ENCODE measurements around the gene LCK. TPM values are rescaled to one million over a fixed set of nuclear protein-coding genes. Genes with fewer than 3 reads are reported as not detected.

Gene LCK
- total and polyA plus RNA-seq, 10 of the 15 experiments (the other 5 are each of a cell fraction or from before 2014, with no cell fraction given): 31.5 to 173 (median 119) TPM

DNA sequence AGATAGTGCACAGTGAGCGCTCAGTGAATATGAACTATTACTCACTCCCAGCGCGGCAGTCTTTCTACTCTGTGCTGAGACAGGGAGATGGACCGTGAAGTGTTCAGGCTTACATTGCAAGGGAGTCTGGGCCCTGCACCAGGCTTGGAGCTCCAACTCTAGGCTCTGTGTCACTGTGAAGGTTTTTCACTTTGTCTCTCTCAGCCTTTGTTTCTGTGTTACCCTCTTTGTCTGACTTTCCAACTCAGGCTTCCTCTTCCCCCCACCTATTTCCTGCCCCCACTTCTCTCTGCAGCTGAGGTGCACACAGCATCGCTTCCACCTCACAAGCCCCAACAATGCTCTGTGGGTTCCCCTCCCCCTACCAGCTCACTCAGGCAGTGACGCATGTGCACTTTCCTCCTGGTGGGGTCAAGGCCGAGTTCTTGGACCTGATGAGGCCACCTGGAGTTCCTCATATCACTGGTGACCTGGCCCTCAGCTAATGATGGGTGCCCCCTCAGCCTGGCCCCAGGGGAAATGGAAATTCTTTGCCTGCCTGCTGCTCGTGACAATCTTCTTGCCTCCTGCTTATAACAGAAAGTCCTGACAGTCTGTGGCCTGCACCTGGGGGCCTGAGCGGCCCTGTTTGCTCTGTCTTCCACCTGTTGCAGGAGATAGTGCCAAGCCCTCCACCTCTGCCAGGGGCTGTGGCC lies 1.1 kb upstream of the LCK start (continued):
- TF ChIP-seq ATF7 (IDR thresholded peaks at IDR 0.05; ENCODE audit: low read depth) (peak; percentile 84; the same call in 1 of the 2 replicates), FOS (IDR thresholded peaks at IDR 0.05; ENCODE audit: borderline replicate concordance, extremely low read depth, insufficient read length) (no peak), ETV6 (conservative IDR thresholded peaks at IDR 0.05 in 1 of 2, IDR thresholded peaks at IDR 0.05 in 1 of 2; ENCODE audit: borderline replicate concordance in 1 of 2, low read depth in 1 of 2) (peak in 1 of 2 experiments; percentile 98; a peak in 2 of 4 replicates), SREBF1 (IDR thresholded peaks at IDR 0.05; ENCODE audit: low read length) (no peak), GATAD2B (conservative IDR thresholded peaks at IDR 0.05; ENCODE audit: low read depth) (peak; percentile 39; the same call in 1 of the 2 replicates)

DNA sequence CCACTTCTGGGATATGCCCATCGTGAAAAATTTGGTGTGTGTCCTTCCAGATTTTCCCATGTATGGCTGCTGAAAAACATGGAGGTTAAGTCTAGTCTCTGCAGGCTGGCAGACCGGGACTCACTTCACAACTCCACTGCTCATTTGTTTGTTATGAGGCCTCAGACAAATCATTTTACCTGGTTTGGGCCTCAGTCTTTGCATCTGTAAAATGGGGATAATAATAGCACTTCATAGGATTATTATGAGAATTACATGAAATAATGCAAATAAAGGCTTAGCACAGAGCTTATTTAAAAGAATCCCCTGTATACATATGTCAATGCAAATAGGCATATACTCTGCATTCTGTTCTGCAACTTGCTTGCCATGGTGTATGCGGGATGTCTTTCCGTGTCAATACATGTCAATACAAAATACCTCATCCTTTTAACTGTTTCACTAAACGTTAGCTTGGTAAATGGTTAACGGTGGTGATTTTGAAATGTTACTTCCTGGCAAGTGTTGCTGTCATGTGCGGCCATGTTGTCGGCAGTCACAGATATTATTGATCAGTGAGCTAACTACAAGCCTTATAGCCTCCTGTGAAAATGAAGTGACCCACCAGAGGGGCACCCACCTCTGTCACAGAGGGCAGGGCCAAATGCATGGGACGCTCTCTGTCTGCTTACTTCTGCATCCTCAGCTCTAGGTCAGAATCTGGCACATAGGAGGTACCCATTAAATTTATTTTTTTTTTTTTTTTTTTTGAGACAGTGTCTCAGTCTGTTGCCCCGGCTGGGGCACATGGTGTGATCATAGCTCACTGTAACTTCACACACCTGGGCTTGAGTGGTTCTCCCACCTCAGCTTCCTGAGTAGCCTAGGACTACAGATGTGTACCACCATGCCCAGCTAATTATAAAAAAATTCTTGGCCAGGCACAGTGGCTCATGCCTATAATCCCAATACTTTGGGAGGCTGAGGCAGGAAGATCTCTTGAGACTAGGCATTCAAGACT lies 4.3 kb downstream of the LCK start:
- Histone ChIP-seq H3K79me2 (ENCODE audit: control insufficient read depth, insufficient read depth, low read length) (peaks cover 77% of the 10 kb centered on the region), H3K4me1 (ENCODE audit: control insufficient read depth, insufficient read depth, low read length) (peaks cover 66% of the 10 kb centered on the region), H3K27ac (ENCODE audit: control insufficient read depth, insufficient read depth) (peak overlapping the region; percentile 89), H3K9me3 (replicated peaks; ENCODE audit: control insufficient read depth, insufficient read depth, low read length) (no peaks in the 10 kb centered on the region; the same call in 2 of the 3 replicates), H3K4me3 (peak overlapping the region; percentile 33; the same call in 1 of the 2 replicates), H3K4me2 (ENCODE audit: control insufficient read depth, insufficient read depth) (peak overlapping the region; percentile 99), H4K20me1 (ENCODE audit: control insufficient read depth, insufficient read depth) (no peaks in the 10 kb centered on the region), H3K9ac (ENCODE audit: control insufficient read depth, insufficient read depth, low read length) (peak overlapping the region; percentile 51), H3K36me3 (ENCODE audit: control insufficient read depth in 2 of 2, insufficient read depth in 2 of 2, low read length in 1 of 2) (peaks cover 0 to 2% of the 10 kb centered on the region in 2 experiments; a peak in 1 of 4 replicates), H2AFZ (ENCODE audit: control insufficient read depth, low read depth, low read length) (peak overlapping the region; percentile 76), H3K27me3 (replicated peaks in 1 of 2; ENCODE audit: control insufficient read depth in 2 of 2, insufficient read depth in 2 of 2, low read length in 1 of 2) (no peaks in the 10 kb centered on the region)
- intact Hi-C loops (cut with micrococcal nuclease; ENCODE audit: unreplicated experiment) (loop anchor here (2.0 kb wide), 1 partner anchor 37 kb away; the partner anchor contains the start of gene HDAC1), in situ Hi-C loops (cut with MboI) (no loop called here)
- no TSS peak for BruUV-seq (replicated peaks)
- peak; percentile 1; the same call in 2 of the 3 replicates for ATAC-seq
- POLR2A ChIA-PET: interaction anchor here (0.6 to 1.5 kb wide), 11 partner anchors 10 to 307 kb away, joined by 3 to 7 read pairs (median 3); partner anchors contain the start of genes HDAC1 and MARCKSL1
- WGBS (ENCODE audit: insufficient coverage, insufficient replicate concordance, low lambda C conversion rate, missing lambda C conversion rate): 61% methylated on average over 10 of the region's 10 CpGs
- RAD21 ChIA-PET (ENCODE audit: unreplicated experiment): interaction anchor here (0.6 to 4.5 kb wide), 8 partner anchors 14 to 139 kb away, joined by 3 to 34 read pairs (median 8); partner anchors contain the start of genes BSDC1, HDAC1 and MARCKSL1
- no peak for DNase-seq (ENCODE audit: low read depth, low spot score)
- CTCF ChIA-PET: interaction anchor here (0.6 to 6.2 kb wide), 13 partner anchors 7 to 182 kb away, joined by 3 to 39 read pairs (median 4); partner anchors contain the start of genes FAM167B, HDAC1 and TMEM39B
- SMC1A ChIA-PET (ENCODE audit: uncharacterized antibody, unreplicated experiment): interaction anchor here (0.7 to 14.4 kb wide), 11 partner anchors 9 to 63 kb away, joined by 3 to 124 read pairs (median 4); partner anchors contain the start of gene HDAC1
- FAIRE-seq: no peak
- no peak for TF ChIP-seq CHD1 (IDR thresholded peaks at IDR 0.05; ENCODE audit: low read depth, low read length)
- TF ChIP-seq ATF7 (IDR thresholded peaks at IDR 0.05; ENCODE audit: low read depth): 0 out of 2 replicates have a peak, but pooled peaks have one; percentile 20
- TF ChIP-seq, protein P1, sequence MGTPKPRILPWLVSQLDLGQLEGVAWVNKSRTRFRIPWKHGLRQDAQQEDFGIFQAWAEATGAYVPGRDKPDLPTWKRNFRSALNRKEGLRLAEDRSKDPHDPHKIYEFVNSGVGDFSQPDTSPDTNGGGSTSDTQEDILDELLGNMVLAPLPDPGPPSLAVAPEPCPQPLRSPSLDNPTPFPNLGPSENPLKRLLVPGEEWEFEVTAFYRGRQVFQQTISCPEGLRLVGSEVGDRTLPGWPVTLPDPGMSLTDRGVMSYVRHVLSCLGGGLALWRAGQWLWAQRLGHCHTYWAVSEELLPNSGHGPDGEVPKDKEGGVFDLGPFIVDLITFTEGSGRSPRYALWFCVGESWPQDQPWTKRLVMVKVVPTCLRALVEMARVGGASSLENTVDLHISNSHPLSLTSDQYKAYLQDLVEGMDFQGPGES (IDR thresholded peaks at IDR 0.05): no peak
- no peak for TF ChIP-seq PAX5 (IDR thresholded peaks at IDR 0.05; ENCODE audit: borderline replicate concordance, low read depth, low read length)
- no peak for TF ChIP-seq NBN (IDR thresholded peaks at IDR 0.05)
- TF ChIP-seq, protein P2, sequence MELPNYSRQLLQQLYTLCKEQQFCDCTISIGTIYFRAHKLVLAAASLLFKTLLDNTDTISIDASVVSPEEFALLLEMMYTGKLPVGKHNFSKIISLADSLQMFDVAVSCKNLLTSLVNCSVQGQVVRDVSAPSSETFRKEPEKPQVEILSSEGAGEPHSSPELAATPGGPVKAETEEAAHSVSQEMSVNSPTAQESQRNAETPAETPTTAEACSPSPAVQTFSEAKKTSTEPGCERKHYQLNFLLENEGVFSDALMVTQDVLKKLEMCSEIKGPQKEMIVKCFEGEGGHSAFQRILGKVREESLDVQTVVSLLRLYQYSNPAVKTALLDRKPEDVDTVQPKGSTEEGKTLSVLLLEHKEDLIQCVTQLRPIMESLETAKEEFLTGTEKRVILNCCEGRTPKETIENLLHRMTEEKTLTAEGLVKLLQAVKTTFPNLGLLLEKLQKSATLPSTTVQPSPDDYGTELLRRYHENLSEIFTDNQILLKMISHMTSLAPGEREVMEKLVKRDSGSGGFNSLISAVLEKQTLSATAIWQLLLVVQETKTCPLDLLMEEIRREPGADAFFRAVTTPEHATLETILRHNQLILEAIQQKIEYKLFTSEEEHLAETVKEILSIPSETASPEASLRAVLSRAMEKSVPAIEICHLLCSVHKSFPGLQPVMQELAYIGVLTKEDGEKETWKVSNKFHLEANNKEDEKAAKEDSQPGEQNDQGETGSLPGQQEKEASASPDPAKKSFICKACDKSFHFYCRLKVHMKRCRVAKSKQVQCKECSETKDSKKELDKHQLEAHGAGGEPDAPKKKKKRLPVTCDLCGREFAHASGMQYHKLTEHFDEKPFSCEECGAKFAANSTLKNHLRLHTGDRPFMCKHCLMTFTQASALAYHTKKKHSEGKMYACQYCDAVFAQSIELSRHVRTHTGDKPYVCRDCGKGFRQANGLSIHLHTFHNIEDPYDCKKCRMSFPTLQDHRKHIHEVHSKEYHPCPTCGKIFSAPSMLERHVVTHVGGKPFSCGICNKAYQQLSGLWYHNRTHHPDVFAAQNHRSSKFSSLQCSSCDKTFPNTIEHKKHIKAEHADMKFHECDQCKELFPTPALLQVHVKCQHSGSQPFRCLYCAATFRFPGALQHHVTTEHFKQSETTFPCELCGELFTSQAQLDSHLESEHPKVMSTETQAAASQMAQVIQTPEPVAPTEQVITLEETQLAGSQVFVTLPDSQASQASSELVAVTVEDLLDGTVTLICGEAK (IDR thresholded peaks at IDR 0.05; ENCODE audit: borderline replicate concordance): peak; percentile 22; the same call in 1 of the 2 replicates
- peak; percentile 77; the same call in 1 of the 2 replicates for TF ChIP-seq YY1 (IDR thresholded peaks at IDR 0.05; ENCODE audit: low read depth, low read length)
- TF ChIP-seq KAT2A (conservative IDR thresholded peaks at IDR 0.05; ENCODE audit: control insufficient read depth, low read depth, low read length): no peak
- TF ChIP-seq ASH2L (IDR thresholded peaks at IDR 0.05; ENCODE audit: borderline replicate concordance, low read depth): no peak
